HepG2 (cell line): ENCODE results near the gene KIRREL2. TPM values are rescaled to one million over a fixed set of nuclear protein-coding genes. Genes with fewer than 3 reads are reported as not detected.

Source experiments
- CBFB ChIP-seq: sonication (generic); formaldehyde crosslinking; IDR thresholded peaks from 2 replicates; pipeline ENCODE4 v1.4.0; 2020; ENCODE audit warnings: missing genetic modification reagents
- ELF1 ChIP-seq: sonication (generic); formaldehyde crosslinking; IDR thresholded peaks from 2 replicates; pipeline ENCODE4 v1.4.0; 2020; ENCODE audit warnings: missing genetic modification reagents
- ETV5 ChIP-seq: IDR thresholded peaks from 2 replicates; pipeline ENCODE4 v1.6.1; 2018; ENCODE audit warnings: missing biosample characterization, missing genetic modification reagents, inconsistent platforms, borderline replicate concordance
- JUND ChIP-seq: sonication (generic); formaldehyde crosslinking; IDR thresholded peaks from 2 replicates; pipeline ENCODE4 v1.8.0; 2022; ENCODE audit warnings: mild to moderate bottlenecking, missing genetic modification reagents
- KLF11 ChIP-seq: IDR thresholded peaks from 2 replicates; pipeline ENCODE4 v1.6.1; 2016; ENCODE audit warnings: missing compliant biosample characterization
- MAFK ChIP-seq, 2 experiments: IDR thresholded peaks in 1 of 2; conservative IDR thresholded peaks in 1 of 2; 2 replicates each; pipeline ENCODE4 v1.6.1; 2011; ENCODE audit warnings: improper control_type of control experiment in 2 of 2, low read length in 2 of 2
- MAZ ChIP-seq, 2 experiments: sonication (generic) in 1 of 2; formaldehyde crosslinking in 1 of 2; IDR thresholded peaks; 2 replicates each; pipeline versions ENCODE4 v1.5.0 to v1.6.1; 2012 to 2020; ENCODE audit warnings: low read depth in 2 of 2, mild to moderate bottlenecking in 2 of 2, borderline replicate concordance in 1 of 2, improper control_type of control experiment in 1 of 2, low read length in 1 of 2, missing genetic modification reagents in 1 of 2, moderate library complexity in 1 of 2
- MZF1 ChIP-seq: sonication (generic); formaldehyde crosslinking; IDR thresholded peaks from 2 replicates; pipeline ENCODE4 v1.8.1; 2023; ENCODE audit warnings: mild to moderate bottlenecking, missing genetic modification reagents, borderline replicate concordance
- RAD51 ChIP-seq: fragments of 450-650 bp; IDR thresholded peaks from 2 replicates; pipeline ENCODE4 v1.6.1; 2016; ENCODE audit warnings: borderline replicate concordance
- RARA ChIP-seq: IDR thresholded peaks from 2 replicates; pipeline ENCODE4 v1.6.1; 2016; ENCODE audit warnings: missing genetic modification reagents, missing compliant biosample characterization
- SP4 ChIP-seq: sonication (generic); formaldehyde crosslinking; IDR thresholded peaks from 2 replicates; pipeline ENCODE4 v1.8.1; 2023; ENCODE audit warnings: mild to moderate bottlenecking, missing genetic modification reagents
- UBTF ChIP-seq: sonication (generic); formaldehyde crosslinking; IDR thresholded peaks from 2 replicates; pipeline ENCODE4 v1.4.0; 2020; ENCODE audit warnings: mild to moderate bottlenecking, missing genetic modification reagents
- ZBTB7B ChIP-seq: sonication (generic); formaldehyde crosslinking; IDR thresholded peaks from 2 replicates; pipeline ENCODE4 v1.4.0; 2020; ENCODE audit warnings: missing genetic modification reagents
- ZFAT ChIP-seq: sonication (generic); formaldehyde crosslinking; conservative IDR thresholded peaks from 2 replicates; pipeline ENCODE4 v1.8.1; 2023; ENCODE audit warnings: missing genetic modification reagents, inconsistent platforms
- ZNF251 ChIP-seq: sonication (generic); formaldehyde crosslinking; IDR thresholded peaks from 2 replicates; pipeline ENCODE4 v1.9.0; 2021; ENCODE audit warnings: mild to moderate bottlenecking, missing genetic modification reagents
- ZNF317 ChIP-seq: sonication (generic); formaldehyde crosslinking; IDR thresholded peaks from 2 replicates; pipeline ENCODE4 v1.5.0; 2020; ENCODE audit warnings: mild to moderate bottlenecking, missing genetic modification reagents
- ZNF431 ChIP-seq: sonication (generic); formaldehyde crosslinking; IDR thresholded peaks from 2 replicates; pipeline ENCODE4 v1.9.0; 2022; ENCODE audit warnings: missing genetic modification reagents, low read depth, mild to moderate bottlenecking, borderline replicate concordance
- ZNF687 ChIP-seq: sonication (generic); formaldehyde crosslinking; IDR thresholded peaks from 2 replicates; pipeline ENCODE4 v1.5.1; 2020; ENCODE audit warnings: mild to moderate bottlenecking, missing genetic modification reagents, moderate library complexity
- ZNF768 ChIP-seq: sonication (generic); formaldehyde crosslinking; IDR thresholded peaks from 2 replicates; pipeline ENCODE4 v1.4.0; 2020; ENCODE audit warnings: missing genetic modification reagents
- ZNF775 ChIP-seq: sonication (generic); formaldehyde crosslinking; IDR thresholded peaks from 2 replicates; pipeline ENCODE4 v1.4.0; 2020; ENCODE audit warnings: missing genetic modification reagents, mild to moderate bottlenecking, moderate library complexity, borderline replicate concordance
- ZNF788 ChIP-seq: sonication (generic); formaldehyde crosslinking; IDR thresholded peaks from 2 replicates; pipeline ENCODE4 v1.5.0; 2020; ENCODE audit warnings: mild to moderate bottlenecking, missing genetic modification reagents, borderline replicate concordance
- ZSCAN20 ChIP-seq: sonication (generic); formaldehyde crosslinking; IDR thresholded peaks from 2 replicates; pipeline ENCODE4 v1.4.0; 2020; ENCODE audit warnings: missing genetic modification reagents, mild to moderate bottlenecking, borderline replicate concordance
- polyA plus RNA-seq, 8 experiments: library from polyadenylated mRNA; depleted of rRNA in 3 of 8; stranded (reverse) in 7 of 8; unstranded in 1 of 8; fragments of >200 nt; fragmentation: Illumina TruSeq in 4 of 8; extraction: Trizol in 4 of 8; gene quantifications; 2 replicates each; pipeline versions ENCODE4 v1.2.1 to v1.2.3, GENCODE V29; 2011 to 2016; ENCODE audit warnings: low read depth in 4 of 8, missing spikeins in 1 of 8, mixed read lengths in 1 of 8; ENCODE audit not compliant: insufficient read depth in 1 of 8
- total RNA-seq, 5 experiments: library from RNA; depleted of rRNA; stranded (reverse); fragments of >200 nt; fragmentation: Illumina TruSeq; extraction: Trizol; gene quantifications; 2 replicates each; pipeline ENCODE4 v1.2.3, GENCODE V29; 2016; ENCODE audit warnings: low read depth in 1 of 5

KIRREL2 gene
- total and polyA plus RNA-seq, 2 of the 13 experiments (the other 11 are each of a cell fraction or from before 2014, with no cell fraction given): 0.18 to 2.4 TPM

- TF ChIP-seq ZNF687 (CRISPR knock-in tag): peak; percentile 83
- TF ChIP-seq MZF1: no peak
- TF ChIP-seq KLF11 (CRISPR knock-in tag): 0 out of 2 replicates have a peak, but pooled peaks have one; percentile 26
- 0 out of 2 replicates have a peak, but pooled peaks have one; percentile 28 for TF ChIP-seq ZNF768 (CRISPR knock-in tag)
- TF ChIP-seq ZFAT: no peak
- TF ChIP-seq ZNF251 (CRISPR knock-in tag): no peak
- 0 out of 2 replicates have a peak, but pooled peaks have one; percentile 30 for TF ChIP-seq CBFB (CRISPR knock-in tag)
- TF ChIP-seq MAFK (conservative IDR thresholded peaks at IDR 0.05 in 1 of 2, IDR thresholded peaks at IDR 0.05 in 1 of 2; ENCODE audit: low read length in 2 of 2): no peak
- peak; percentile 23; the same call in 1 of the 2 replicates for TF ChIP-seq ZNF788 (CRISPR knock-in tag)
- TF ChIP-seq SP4: 0 out of 2 replicates have a peak, but pooled peaks have one; percentile 23
- TF ChIP-seq ZNF775: no peak
- TF ChIP-seq ZBTB7B (CRISPR knock-in tag): 0 out of 2 replicates have a peak, but pooled peaks have one; percentile 35
- TF ChIP-seq UBTF (CRISPR knock-in tag): peak; percentile 66
- peak; percentile 88 for TF ChIP-seq ETV5 (CRISPR knock-in tag)
- no peak for TF ChIP-seq ZNF431 (CRISPR knock-in tag)
- TF ChIP-seq ZSCAN20: no peak
- TF ChIP-seq JUND (CRISPR knock-in tag): no peak
- no peak for TF ChIP-seq RAD51
- no peak for TF ChIP-seq MAZ (IDR thresholded peaks at IDR 0.05; ENCODE audit: borderline replicate concordance, low read depth, low read length)
- TF ChIP-seq MAZ (CRISPR knock-in tag; IDR thresholded peaks at IDR 0.05; ENCODE audit: low read depth): peak; percentile 58; the same call in 1 of the 2 replicates
- TF ChIP-seq ELF1 (CRISPR knock-in tag): 0 out of 2 replicates have a peak, but pooled peaks have one; percentile 38
- no peak for TF ChIP-seq ZNF317 (CRISPR knock-in tag)
- no peak for TF ChIP-seq RARA (CRISPR knock-in tag)
Measured at GRCh38 chr19:35903550-35904179, 47.0 kb downstream of the KIRREL2 start (continued).
